Measurements from ENCODE around the gene SERPINB10. TPM values are rescaled to one million over a fixed set of nuclear protein-coding genes. Genes with fewer than 3 reads are reported as not detected.

Gene SERPINB10, protein sequence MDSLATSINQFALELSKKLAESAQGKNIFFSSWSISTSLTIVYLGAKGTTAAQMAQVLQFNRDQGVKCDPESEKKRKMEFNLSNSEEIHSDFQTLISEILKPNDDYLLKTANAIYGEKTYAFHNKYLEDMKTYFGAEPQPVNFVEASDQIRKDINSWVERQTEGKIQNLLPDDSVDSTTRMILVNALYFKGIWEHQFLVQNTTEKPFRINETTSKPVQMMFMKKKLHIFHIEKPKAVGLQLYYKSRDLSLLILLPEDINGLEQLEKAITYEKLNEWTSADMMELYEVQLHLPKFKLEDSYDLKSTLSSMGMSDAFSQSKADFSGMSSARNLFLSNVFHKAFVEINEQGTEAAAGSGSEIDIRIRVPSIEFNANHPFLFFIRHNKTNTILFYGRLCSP
- not detected in 2 replicates for total RNA-seq

DNA sequence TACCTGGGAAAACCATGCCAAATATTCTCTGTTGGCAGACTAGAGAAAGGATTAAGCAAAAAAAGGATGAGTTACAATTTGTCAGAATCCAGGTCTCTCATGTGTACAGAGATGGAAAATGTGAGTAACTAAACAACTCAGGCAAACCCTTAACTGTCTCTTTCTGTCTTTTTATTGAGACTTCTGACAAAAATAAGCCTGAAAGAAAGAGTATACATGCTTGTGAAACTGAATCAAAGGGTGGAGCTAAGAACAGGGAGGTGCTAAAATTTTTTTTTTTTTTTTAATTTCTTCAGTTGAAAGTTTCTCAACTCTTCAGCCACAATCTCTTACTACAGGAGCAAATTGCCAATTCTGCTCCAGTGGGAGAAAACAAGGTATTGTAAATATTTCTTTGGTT lies at the start of gene SERPINB10:
Gene SERPINB10, plus strand, starts transcription at position 295 of the 400 bp plus-strand sequence. CDS start 7,553 bp downstream, outside the sequence.
- DNase-seq (ENCODE audit: low read depth, low spot score): no peak

DNA sequence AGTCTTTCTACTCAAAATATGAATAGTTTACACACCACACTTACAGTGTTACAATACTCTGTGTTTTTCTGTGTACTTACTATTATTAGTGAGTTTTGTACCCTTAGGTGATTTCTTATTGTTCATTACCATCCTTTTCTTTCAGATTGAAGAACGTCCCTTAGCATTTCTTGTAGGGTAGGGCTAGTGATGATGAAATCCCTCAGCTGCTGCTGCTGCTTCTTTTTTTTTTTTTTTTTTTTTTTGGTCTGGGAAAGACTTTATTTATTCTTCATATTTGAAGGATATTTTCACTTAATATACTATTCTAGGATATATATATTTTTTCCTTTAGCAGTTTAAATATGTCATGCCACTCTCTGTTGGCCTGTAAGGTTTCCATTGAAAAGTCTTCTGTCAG lies 49.3 kb upstream of the SERPINB10 start:
- no peak for DNase-seq (ENCODE audit: low read depth, low spot score)

DNA sequence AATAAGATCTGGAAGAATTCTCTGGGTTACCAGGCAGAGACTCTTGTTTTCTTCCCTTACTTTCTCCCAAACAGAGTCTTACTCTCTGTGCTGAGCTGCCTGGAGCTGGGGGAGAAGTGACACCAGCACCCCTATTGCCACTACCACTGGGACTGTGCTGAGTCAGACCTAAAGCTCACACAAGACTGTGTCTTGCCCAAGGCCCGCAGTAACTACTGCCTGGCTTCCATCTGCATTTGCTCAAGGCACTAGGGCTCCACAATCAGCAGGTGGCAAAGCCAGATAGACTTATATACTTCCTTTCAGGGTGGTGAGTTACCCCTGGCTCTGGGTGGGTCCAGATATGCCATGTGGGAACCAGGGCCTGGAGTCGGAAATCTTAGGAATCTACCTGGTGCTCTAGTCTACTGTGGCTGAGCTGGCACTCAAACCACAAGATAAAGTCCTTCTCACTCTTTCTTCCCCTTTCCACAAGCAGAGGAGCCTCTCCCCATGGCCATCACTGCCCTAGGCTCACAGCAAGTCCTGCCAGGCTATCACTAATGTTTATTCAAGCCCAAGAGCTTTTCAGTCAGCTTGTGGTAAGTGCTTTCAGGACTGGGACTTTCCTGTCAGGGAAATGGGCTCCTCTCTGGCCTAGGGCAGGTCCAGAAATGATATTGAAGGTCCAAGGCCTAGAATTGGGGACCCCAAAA lies 47.8 kb upstream of the SERPINB10 start:
- DNase-seq (ENCODE audit: low read depth, low spot score): no peak

DNA sequence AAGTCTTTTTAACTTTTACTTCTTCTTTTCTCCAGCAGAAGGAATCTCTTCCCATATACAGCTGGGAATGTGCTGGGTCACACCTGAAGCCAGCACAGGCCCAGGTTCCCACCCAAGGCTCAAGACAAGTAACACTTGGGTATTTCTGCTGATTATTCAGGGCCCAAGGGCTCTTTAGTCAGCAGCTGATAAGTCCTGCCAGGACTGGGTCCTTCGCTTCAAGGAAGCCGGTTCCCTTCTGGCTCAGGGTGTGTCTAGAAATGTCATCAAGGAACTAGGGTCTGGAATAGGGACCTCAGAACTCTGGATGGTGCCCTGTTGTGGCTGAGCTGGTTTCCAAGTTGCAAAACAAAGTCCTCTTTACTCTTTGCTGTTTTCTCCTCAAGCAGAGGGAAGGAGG lies 47.2 kb upstream of the SERPINB10 start:
- DNase-seq (ENCODE audit: low read depth, low spot score): no peak

DNA sequence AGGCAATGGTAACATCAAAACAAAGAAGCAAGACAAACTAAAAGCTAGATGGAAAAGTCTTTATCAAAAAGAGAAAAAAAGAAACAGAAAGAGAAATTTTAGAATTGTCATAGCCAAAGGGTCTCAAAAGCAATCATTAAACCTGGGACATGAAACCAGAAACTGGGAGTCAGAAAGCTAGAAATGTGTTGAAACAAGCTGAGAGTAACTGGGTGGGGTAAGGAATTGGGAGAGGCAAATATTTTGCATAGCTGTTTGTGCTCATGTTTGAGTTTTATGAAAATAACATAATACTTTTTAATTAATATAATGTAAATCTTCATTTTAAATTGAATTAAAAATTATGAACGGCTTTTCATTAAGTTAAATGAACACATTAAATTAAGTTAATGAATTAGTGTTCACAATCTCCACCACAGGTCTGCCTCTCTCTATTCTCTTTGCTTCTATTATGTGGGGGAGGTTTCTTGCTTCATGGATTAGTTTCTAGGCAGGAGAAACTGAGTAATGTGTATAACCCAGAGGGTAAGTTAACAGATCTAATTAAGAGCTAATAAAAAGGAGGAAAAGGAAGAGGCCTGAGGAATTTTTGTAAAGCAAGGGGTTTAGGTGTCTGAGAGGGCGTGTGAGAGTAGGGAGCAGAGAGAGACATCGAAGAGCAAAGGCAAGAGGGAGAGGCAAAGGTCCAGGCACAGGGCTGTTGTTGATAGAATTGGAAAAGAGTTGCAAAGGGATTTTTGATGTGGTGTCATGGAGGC lies 40.2 kb upstream of the SERPINB10 start:
- no peak for DNase-seq (ENCODE audit: low read depth, low spot score)

DNA sequence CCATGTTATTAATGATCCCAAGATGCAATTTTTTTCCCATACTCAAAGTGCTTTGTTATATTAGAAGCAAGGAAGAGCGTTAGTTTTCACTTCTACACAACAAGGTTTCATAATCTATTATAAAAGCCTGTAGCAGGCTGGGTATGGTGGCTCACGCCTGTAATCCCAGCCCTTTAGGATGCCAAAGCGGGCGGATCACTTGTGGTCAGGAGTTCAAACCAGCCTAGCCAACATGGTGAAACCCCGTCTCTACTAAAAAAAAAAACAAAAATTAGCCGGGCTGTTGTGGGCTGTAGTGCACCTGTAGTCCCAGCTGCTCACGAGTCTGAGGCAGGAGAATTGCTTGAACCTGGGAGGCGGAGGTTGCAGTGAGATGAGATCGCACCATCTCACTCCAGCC lies 39.2 kb upstream of the SERPINB10 start:
- DNase-seq (ENCODE audit: low read depth, low spot score): no peak

DNA sequence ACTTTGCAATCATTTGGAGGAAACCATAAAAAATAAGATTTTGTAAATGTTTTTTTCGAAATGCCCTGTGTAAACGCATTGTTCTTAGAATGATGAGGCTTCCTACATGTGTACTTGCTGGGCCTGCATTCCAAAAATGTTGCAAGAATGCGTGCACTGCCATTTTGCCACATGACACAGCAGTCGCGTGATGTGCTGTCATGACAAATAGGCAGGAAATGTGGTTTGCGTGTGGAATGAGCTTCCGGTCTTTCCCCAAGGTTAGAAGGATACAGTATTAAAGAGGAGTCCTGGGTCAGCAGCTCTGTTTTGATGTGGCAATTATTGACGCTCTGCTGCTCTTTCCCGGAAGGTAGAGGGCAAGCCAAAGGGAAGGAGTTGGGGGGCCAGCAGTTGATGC lies 38.4 kb upstream of the SERPINB10 start:
- DNase-seq (ENCODE audit: low read depth, low spot score): no peak

DNA sequence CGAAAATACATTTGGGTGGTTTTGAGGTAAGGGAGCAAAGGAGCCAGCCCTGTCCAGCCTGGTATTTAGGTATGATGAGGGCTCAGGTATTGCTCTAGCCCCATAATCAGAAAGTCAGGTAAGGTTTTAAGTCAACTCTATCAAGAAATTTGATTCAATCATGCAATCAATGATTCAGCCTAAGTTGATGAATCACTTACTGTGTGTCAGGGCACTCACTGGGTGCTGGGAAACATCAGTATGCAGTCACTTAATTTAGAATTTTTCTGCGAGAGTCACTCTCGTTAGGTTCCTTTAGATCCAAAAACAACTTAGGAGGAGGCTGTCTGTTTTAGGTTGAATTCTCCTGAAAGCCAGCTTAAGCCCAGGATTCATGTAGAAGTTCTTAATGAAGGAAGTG lies 37.9 kb upstream of the SERPINB10 start:
- no peak for DNase-seq (ENCODE audit: low read depth, low spot score)

DNA sequence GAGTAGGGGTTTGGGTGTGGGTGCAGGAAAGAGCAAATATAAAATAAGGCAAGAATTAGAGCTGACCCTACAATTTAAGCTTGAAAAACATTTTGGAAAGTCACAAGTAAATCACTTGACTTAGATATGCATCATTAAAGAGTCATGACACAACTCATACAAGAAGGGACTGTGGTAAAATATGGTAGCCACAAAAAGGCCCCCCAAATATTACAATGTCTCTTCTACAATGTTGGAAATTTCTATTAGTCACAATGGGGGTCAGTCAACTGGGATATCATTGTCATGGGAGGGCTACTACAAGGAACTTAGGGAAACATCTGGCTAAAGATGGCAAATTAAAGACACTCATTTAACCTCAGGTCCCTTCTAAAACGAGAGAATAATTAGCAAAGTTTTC lies 35.9 kb upstream of the SERPINB10 start:
- DNase-seq (ENCODE audit: low read depth, low spot score): no peak

DNA sequence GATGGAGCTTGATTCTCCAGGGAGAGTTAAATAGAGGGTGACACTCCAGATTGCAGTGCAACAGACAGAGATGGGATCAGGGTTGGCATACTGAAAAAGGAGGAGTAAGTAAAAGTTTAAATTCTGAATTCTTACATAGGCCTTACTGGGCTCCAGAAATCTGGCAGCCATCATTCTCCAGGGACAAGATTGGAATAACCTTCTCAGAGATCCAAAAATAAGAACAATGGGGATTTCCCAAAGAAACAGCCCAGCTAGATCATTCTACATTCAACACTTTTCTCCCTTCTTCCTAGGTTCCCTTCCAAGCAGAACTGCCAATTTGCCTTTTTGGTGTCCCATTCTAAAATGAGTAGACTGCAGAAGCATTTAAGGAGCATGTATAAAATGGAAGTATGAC lies 35.2 kb upstream of the SERPINB10 start:
- DNase-seq (ENCODE audit: low read depth, low spot score): no peak

DNA sequence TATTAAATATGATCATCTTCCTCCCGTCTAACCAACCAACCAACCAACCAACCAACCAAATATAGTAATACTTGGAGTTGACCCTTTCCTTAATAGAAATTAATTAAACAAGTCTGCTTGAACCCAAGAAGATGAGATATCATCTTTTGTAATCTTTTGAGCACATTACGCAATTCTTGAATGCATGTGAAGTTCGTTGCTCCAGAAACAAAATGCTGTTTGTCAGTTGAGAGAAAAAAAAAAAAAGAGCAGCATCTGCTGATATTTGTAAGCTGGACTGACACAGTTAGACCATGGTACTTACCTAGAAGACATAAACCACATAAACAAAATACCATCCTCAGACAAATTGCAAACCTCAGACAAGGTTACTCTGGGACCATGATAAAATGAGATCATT lies 29.4 kb upstream of the SERPINB10 start:
- no peak for DNase-seq (ENCODE audit: low read depth, low spot score)

DNA sequence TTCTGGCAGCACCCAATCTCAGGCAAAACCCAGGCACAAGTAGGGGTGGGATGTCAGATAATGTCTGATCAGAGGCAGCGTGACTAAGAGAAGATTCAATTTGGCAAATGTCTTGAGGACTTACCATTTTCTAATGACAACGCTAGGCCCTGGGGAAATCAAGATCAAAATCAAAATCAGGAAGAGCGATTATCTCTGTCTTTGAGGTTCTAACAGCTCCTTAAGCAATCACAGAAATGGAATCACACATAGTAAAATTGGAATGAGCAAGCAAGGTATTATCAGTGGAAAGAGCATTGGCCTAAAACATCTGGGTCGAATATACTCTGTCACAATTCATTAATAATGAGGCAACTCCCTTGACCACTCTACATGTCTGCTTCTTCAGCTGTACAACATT lies 28.8 kb upstream of the SERPINB10 start:
- no peak for DNase-seq (ENCODE audit: low read depth, low spot score)

DNA sequence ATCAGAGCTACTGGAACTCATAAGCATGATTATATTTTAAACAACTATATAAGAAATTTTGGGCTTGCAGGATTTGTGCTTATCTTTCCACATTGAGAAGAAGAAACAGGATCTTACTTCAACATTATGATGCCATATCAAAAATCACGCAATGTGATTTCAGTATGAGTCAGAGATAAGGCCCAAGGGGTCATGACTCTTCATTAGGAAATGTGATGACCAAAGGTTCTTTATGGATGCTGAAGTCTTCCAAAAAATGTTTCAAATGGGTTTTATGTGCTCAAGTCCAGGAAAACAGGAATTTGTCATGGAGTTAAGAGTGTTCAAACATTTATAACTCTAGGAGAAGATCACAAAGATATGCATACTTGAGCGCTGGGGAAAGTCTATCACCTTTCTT lies 28.0 kb upstream of the SERPINB10 start:
- peak; percentile 10 for DNase-seq (ENCODE audit: low read depth, low spot score)

DNA sequence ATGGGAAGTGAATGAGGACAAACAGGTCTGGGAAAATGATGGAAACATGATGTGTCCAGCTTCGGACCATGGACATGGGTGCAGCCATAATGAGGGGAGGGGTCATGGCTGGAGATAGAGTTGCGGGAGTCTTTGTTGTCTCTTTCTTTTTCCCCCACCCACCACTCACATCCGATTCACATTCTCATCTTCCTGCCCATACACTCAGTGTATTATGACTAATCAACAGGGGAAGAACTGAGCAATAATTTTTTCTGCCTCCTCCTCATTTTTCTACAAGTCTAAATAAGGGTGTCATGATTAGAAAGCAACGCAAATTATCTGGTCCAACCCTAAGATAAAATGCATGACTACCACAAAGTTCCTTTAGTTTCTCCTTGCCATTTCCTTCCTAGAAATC lies 25.9 kb upstream of the SERPINB10 start:
- no peak for DNase-seq (ENCODE audit: low read depth, low spot score)

DNA sequence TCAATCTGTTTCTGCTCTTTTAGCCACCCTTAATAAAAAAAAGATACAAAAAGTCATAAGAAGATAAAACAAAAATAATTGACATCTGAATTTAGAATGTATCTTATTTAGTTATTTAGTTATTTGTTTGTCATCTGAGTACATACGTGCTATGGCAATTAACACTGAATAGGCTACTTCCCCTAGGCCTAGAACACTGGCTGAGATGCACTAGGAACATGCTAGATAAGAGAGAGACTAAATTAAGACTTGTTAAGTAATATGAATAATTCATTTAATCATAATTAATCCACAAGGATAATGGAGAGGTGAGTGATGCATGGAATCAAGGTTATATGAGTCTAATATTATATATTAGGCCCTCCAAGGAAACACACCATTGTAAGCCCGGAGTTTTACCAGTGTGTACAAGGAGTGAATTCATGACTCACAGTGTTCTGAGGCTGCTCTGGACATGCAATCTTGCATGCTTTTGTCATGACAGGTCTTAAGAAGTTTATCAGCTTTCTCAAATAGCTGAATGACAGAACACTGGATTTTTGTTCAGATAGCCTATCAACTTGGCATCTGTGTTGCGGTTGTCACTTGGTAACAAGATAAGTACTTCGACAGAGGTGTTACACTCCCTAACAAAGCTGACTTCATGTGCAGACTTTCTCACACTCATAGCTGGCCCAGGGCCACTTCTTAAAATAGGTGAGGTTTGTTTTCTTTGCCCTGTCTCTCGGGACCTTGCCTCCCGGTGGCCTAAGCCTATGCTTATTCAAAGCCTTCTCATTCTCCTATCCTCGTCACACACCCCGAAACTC lies 25.2 kb upstream of the SERPINB10 start:
- peak; percentile 55 for DNase-seq (ENCODE audit: low read depth, low spot score)

DNA sequence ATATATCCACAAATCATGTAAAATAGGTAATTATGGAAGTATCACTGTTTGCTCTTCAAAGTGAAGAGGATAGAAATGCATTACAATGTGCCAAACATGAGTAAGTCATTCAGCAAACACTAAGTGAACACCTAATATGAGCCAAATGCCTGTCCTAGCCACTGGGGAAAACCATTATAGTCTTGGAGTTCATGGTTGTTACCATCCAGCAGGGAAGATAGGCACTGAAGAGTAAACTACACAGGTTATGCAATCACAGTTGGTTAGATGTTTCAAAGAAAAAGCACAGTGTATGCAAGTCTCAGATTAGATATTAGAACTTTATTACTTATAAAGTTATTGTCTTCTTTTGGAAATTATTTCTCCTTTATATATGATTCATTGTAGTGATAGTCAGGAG lies 24.1 kb upstream of the SERPINB10 start:
- DNase-seq (ENCODE audit: low read depth, low spot score): no peak

DNA sequence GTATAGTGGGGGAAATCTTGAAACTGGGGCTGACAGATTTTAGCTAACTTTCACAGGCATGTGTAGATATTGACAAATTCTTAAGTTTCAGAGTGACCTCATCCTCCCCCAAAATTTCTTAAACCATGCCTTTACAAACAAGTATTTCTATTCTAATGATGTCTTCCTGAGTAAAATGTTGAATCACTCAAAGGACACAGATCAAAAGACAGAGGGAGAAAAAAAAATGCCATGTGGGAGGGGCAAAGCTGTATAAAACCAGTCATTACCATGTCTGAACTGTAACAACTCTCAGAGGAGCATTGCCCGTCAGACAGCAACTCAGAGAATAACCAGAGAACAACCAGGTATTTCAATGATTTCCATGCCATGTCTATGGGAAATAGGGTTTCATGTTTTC lies 20.3 kb upstream of the SERPINB10 start, which contains the start of gene SERPINB2:
Gene SERPINB2, plus strand, starts transcription at position 282 of the 400 bp plus-strand sequence. CDS start 3,740 bp downstream, outside the sequence.
- DNase-seq (ENCODE audit: low read depth, low spot score): no peak

DNA sequence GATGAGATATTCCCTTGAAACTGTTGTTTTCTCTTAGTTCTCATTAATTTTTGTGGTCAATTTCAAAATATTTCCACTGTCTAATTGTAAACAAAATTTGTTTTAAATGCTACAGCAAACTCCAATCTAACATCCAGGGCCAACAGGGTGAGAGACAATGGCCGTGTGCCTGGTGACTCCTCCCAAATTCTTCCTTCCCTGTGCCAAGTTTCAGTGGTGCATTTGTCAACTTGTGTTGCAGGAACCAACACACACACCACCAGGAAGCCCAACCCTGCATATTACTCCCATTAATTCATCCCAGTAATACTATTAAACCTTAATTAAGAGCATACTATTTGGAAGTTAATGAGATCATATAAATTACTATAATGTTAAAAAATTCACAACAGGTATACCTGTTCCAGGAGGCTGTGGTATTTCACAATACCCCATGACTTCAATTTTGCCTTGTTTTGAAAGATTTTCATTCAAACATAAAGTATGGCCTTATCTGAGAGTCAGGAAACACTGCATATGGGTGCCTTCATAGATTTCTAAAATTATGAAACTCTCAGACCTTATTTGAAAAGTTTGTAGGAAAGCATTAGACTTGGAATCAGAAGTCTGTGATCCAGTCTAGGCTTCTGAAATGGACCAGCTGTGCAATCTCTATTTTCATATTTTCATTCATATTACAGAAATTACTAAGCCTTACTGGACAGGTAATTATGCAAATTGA lies 19.1 kb upstream of the SERPINB10 start:
- DNase-seq (ENCODE audit: low read depth, low spot score): no peak

DNA sequence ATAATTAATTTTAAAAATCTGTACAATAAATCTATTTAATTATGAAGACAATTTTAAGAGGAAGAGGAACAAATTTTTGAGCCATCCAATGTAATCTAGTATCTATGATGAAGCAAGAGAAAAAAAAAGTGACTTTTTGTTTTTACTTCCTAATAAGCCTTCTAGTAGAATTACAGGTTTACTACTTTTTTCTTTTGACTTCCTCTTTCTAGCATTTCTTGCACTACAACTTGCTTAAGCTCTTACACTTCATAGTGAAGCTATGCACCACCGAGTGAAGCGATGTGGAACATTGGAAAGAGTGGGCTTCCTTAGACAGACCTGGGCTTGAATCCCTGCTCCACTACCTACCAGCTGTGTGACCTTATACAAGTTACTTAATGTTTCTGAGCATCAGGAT lies 18.1 kb upstream of the SERPINB10 start:
- DNase-seq (ENCODE audit: low read depth, low spot score): no peak

DNA sequence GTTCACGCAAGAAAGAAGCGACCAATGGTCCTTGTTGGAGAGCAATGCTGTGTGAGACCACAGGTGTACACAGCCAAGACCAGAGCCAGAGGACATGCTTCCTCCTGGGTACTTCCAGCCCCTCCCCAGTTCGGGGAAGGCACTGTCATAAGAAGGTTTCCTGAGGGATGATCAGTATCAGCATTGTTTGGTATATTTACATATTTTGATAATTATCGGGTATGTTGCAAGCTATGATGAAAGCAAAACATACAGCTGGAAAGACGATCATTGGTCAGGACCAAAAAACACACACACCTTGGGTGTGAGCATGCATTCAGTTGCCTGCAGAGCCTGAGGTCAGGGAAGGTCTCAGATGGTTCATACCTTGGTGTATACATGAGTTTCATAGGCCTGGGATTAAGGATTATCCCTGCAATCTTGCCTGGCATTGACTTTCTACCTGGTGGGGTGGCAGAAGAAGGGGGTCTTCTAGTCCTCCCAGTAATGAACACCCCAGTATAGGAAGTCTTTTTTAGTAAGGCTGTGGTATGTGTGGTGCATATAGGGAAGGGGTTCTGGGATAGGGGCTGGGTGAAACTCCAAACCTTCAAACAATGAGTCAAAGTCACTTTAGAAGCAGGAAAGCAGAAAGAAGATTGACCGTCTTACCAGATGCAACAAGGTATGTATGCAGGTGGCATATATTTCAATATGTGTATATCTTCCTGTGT lies 17.4 kb upstream of the SERPINB10 start:
- DNase-seq (ENCODE audit: low read depth, low spot score): no peak
